DND-41 (cell line): ENCODE data around the gene SENP6.
"Not testable (repeated sequence)": the region's sequence is repeated elsewhere in the genome, so short reads cannot be mapped to it uniquely, and the experiment has no call there.

Source experiments
- ATAC-seq: fragments of 200-7000 bp; cut with Tn5 transposase; 3 replicates; pipeline ENCODE4 v1.9.1; 2021; ENCODE audit warnings: low read depth; ENCODE audit not compliant: insufficient read depth
- DNase-seq: peaks from one replicate; pipeline ENCODE4 v3.0.0-alpha.2; 2020
- H2AFZ ChIP-seq: 2 replicates; pipeline ENCODE4 v1.6.0; 2012; ENCODE audit warnings: low read depth, low read length
- H3K27ac ChIP-seq: 2 replicates; pipeline ENCODE4 v1.5.1; 2012; ENCODE audit warnings: low read length, inconsistent platforms
- H3K27me3 ChIP-seq: fragments of 200-600 bp; sonication (generic); 2 replicates; pipeline ENCODE4 v1.6.0; 2012; ENCODE audit warnings: low read length, mild to moderate bottlenecking, inconsistent platforms; ENCODE audit not compliant: insufficient read depth, poor library complexity
- H3K36me3 ChIP-seq: 2 replicates; pipeline ENCODE4 v1.5.1; 2012; ENCODE audit warnings: low read length, inconsistent platforms; ENCODE audit not compliant: insufficient read depth
- H3K4me1 ChIP-seq: 2 replicates; pipeline ENCODE4 v1.5.1; 2012; ENCODE audit warnings: mild to moderate bottlenecking, low read length; ENCODE audit not compliant: insufficient read depth
- H3K4me2 ChIP-seq: 2 replicates; pipeline ENCODE4 v1.6.0; 2012; ENCODE audit warnings: mild to moderate bottlenecking, moderate library complexity, low read length, inconsistent platforms; ENCODE audit not compliant: insufficient read depth
- H3K4me3 ChIP-seq, 2 experiments: fragments of 200-600 bp in 1 of 2; shearing (Covaris generic) in 1 of 2; 2 replicates each; pipeline ENCODE4 v1.5.1; 2012 to 2016; ENCODE audit warnings: inconsistent platforms in 2 of 2, low read length in 2 of 2, mild to moderate bottlenecking in 2 of 2, low read depth in 1 of 2, moderate library complexity in 1 of 2
- H3K79me2 ChIP-seq: 2 replicates; pipeline ENCODE4 v1.6.0; 2012; ENCODE audit warnings: low read length, inconsistent platforms; ENCODE audit not compliant: insufficient read depth
- H3K9ac ChIP-seq: 2 replicates; pipeline ENCODE4 v1.6.0; 2012; ENCODE audit warnings: low read depth, mild to moderate bottlenecking, inconsistent platforms, low read length, moderate library complexity
- H3K9me3 ChIP-seq: 2 replicates; pipeline ENCODE4 v1.5.1; 2012; ENCODE audit warnings: low read length, moderate library complexity, mild to moderate bottlenecking, inconsistent platforms; ENCODE audit not compliant: insufficient read depth, severe bottlenecking
- H4K20me1 ChIP-seq: 2 replicates; pipeline ENCODE4 v1.6.0; 2012; ENCODE audit warnings: low read length; ENCODE audit not compliant: insufficient read depth
- EZH2 ChIP-seq: IDR thresholded peaks from 3 replicates; pipeline ENCODE4 v1.6.1; 2012; ENCODE audit warnings: borderline replicate concordance, low read depth, mild to moderate bottlenecking, moderate library complexity, low read length, inconsistent platforms; ENCODE audit not compliant: severe bottlenecking
- TF ChIP-seq, protein P1 (sequence below): IDR thresholded peaks from 2 replicates; pipeline ENCODE4 v1.5.1; 2012; ENCODE audit warnings: borderline replicate concordance, low read length, moderate library complexity, mild to moderate bottlenecking; ENCODE audit not compliant: poor library complexity, severe bottlenecking; ENCODE audit errors: extremely low read depth

The SENP6 gene

DNA sequence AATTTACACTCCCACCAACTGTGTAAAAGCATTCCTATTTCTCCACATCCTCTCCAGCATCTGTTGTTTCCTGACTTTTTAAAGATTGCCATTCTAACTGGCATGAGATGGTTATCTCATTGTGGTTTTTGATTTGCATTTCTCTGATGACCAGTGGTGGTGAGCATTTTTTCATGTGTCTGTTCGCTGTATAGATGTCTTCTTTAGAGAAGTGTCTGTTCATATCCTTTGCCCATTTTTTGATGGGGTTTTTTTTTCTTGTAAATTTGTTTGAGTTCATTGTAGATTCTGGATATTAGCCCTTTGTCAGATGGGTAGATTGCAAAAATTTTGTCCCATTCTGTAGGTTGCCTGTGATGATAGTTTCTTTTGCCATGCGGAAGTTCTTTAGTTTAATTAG is 81.3 kb downstream of the SENP6 start:
- not testable (repeated sequence) for ATAC-seq, H3K4me2 ChIP-seq, DNase-seq, H2AFZ ChIP-seq, H3K9me3 ChIP-seq, H3K27ac ChIP-seq, H3K79me2 ChIP-seq, H3K27me3 ChIP-seq, H3K9ac ChIP-seq, H3K4me1 ChIP-seq, H3K4me3 ChIP-seq, H4K20me1 ChIP-seq
- peaks cover 57% of the 10 kb centered on the region for H3K36me3 ChIP-seq

DNA sequence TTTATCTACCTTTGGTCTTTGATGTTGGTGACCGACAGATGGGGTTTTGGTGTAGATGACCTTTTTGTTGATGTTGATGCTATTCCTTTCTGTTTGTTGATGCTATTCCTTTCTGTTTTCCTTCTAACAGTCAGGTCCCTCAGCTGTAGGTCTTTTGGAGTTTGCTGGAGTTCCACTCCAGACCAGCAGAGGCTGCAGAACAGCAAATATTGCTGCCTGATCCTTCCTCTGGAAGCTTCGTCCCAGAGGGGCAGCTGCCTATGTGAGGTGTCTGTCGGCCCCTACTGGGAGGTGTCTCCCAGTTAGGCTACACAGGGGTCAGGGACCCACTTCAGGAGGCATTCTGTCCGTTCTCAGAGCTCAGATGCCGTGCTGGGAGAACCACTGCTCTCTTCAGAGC is 85.9 kb downstream of the SENP6 start:
- not testable (repeated sequence) for H3K9ac ChIP-seq, ATAC-seq

DNA sequence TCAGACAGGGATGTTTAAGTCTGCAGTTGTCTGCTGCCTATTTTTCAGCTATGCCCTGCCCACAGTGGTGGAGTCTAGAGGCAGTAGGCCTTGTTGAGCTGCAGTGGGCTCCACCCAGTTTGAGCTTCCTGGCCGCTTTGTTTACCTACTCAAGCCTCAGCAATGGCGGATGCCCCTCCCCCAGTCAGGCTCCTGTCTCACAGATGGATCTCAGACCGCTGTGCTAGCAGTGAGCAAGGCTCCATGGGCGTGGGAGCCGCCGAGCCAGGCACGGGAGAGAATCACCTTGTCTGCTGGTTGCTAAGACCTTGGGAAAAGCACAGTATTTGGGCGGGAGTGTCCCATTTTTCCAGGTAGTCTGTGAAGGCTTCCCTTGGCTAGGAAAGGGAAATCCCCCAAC is 86.3 kb downstream of the SENP6 start:
- not testable (repeated sequence) for H3K4me3 ChIP-seq, H3K4me1 ChIP-seq, ATAC-seq, H2AFZ ChIP-seq, H3K27me3 ChIP-seq, H3K9me3 ChIP-seq, H3K27ac ChIP-seq, H3K4me2 ChIP-seq, DNase-seq, H3K79me2 ChIP-seq, H3K9ac ChIP-seq, H4K20me1 ChIP-seq
- H3K36me3 ChIP-seq = peaks cover 50% of the 10 kb centered on the region

More for the DNA sequence above, 85.9 kb downstream of the SENP6 start:
- not testable (repeated sequence) for H3K4me3 ChIP-seq, H3K27me3 ChIP-seq, H3K79me2 ChIP-seq, H2AFZ ChIP-seq, H4K20me1 ChIP-seq, H3K27ac ChIP-seq, DNase-seq, H3K4me2 ChIP-seq, H3K4me1 ChIP-seq, H3K9me3 ChIP-seq
- peaks cover 47% of the 10 kb centered on the region for H3K36me3 ChIP-seq

DNA sequence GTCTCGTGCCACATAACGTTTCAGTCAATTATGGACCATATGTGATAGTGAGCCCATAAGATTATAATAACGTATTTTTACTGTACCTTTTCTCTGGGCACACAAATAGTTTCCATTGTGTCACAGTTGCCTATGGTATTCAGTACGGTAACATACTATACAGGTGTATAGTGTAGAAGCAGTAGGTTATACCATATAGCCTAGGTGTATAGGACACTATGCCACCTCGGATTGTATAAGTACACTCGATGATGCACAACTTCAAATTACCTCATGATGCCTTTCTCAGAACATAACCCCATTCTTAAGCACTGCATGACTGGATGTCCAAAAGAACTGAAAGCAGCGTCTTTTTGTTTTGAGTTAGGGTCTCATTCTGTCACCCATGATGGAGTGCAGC is 87.9 kb downstream of the SENP6 start:
- Histone ChIP-seq H3K4me3 (no peak overlapping the region), H2AFZ (no peak overlapping the region), H3K36me3 (peaks cover 63% of the 10 kb centered on the region), H3K9ac (no peak overlapping the region), H3K9me3 (no peaks in the 10 kb centered on the region), H3K4me2 (no peak overlapping the region), H4K20me1 (no peaks in the 10 kb centered on the region), H3K79me2 (no peaks in the 10 kb centered on the region), H3K4me1 (no peaks in the 10 kb centered on the region), H3K27me3 (no peaks in the 10 kb centered on the region), H3K27ac (no peak overlapping the region)
- TF ChIP-seq EZH2 = no peak
- TF ChIP-seq, protein P1, sequence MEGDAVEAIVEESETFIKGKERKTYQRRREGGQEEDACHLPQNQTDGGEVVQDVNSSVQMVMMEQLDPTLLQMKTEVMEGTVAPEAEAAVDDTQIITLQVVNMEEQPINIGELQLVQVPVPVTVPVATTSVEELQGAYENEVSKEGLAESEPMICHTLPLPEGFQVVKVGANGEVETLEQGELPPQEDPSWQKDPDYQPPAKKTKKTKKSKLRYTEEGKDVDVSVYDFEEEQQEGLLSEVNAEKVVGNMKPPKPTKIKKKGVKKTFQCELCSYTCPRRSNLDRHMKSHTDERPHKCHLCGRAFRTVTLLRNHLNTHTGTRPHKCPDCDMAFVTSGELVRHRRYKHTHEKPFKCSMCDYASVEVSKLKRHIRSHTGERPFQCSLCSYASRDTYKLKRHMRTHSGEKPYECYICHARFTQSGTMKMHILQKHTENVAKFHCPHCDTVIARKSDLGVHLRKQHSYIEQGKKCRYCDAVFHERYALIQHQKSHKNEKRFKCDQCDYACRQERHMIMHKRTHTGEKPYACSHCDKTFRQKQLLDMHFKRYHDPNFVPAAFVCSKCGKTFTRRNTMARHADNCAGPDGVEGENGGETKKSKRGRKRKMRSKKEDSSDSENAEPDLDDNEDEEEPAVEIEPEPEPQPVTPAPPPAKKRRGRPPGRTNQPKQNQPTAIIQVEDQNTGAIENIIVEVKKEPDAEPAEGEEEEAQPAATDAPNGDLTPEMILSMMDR = no peak
- DNase-seq = no peak
- peak; percentile 32; the same call in 1 of the 3 replicates for ATAC-seq

DNA sequence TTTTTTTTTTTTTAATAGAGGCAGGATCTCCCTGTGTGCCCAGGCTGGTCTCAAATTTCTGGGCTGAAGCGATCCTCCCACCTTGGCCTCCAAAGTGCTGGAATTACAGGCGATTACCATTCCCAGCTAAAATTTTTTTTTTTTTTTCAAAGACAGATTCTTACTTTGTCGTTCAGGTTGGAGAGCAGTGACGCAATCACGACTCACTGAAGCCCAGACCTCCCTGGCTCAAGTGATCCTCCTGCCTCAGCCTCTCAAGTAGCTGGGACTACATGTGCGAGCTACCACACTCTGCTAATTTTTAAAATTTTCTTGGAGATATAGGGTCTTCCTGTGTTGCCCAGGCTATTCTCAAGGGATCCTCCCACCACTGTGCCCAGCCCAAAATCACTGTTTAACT is 89.3 kb downstream of the SENP6 start:
- DNase-seq (no peak), ATAC-seq (no peak)
- H3K9me3 ChIP-seq = no peaks in the 10 kb centered on the region
- TF ChIP-seq, protein P1 = no peak
- no peaks in the 10 kb centered on the region for H3K4me1 ChIP-seq
- H3K4me3 ChIP-seq = no peak overlapping the region
- no peaks in the 10 kb centered on the region for H4K20me1 ChIP-seq
- no peak overlapping the region for H3K27ac ChIP-seq
- no peak overlapping the region for H3K9ac ChIP-seq
- peaks cover 66% of the 10 kb centered on the region for H3K36me3 ChIP-seq
- H3K79me2 ChIP-seq = no peaks in the 10 kb centered on the region
- no peak overlapping the region for H3K4me2 ChIP-seq
- no peak overlapping the region for H2AFZ ChIP-seq
- no peaks in the 10 kb centered on the region for H3K27me3 ChIP-seq
